ENCODE data around the gene JAML.

- no peak for TF ChIP-seq YY1 (IDR thresholded peaks at IDR 0.05; ENCODE audit: insufficient read depth, insufficient read length)
- no peak for TF ChIP-seq SUZ12 (IDR thresholded peaks at IDR 0.05; ENCODE audit: extremely low read depth, insufficient read depth, insufficient read length)
Observed at GRCh38 chr11:118155776-118156530, 68.9 kb downstream of the JAML start.
